Lower leg skin (tissue), 3 donors: Measurements from ENCODE around the gene G6PC1.
"Not testable (repeated sequence)": the region's sequence is repeated elsewhere in the genome, so short reads cannot be mapped to it uniquely, and the experiment has no call there.

Source experiments
- CTCF ChIP-seq, 3 donors: fragments of 450-650 bp; IDR thresholded peaks; one replicate each; pipeline ENCODE4 v1.5.1; 2016; ENCODE audit warnings: antibody characterized with exemption in 3 of 3, mild to moderate bottlenecking in 3 of 3, moderate library complexity in 2 of 3
- POLR2A ChIP-seq, 2 donors: fragments of 450-650 bp; IDR thresholded peaks; one replicate each; pipeline ENCODE4 v1.6.1; 2016 to 2017; ENCODE audit warnings: antibody characterized with exemption in 2 of 2, mild to moderate bottlenecking in 1 of 2, moderate library complexity in 1 of 2

GRCh38 chr17:42916388-42917235 is 16.0 kb downstream of the G6PC1 start:
- TF ChIP-seq CTCF, POLR2A (IDR thresholded peaks at IDR 0.05): not testable (repeated sequence)
